ENCODE data around the gene RBBP8. TPM values are rescaled to one million over a fixed set of nuclear protein-coding genes. Genes with fewer than 3 reads are reported as not detected.

The RBBP8 gene
- total RNA-seq, 1 donor from 2014 or later: 64.8 TPM

- Histone ChIP-seq H3F3A (ENCODE audit: low read depth) (no peaks in the 10 kb centered on the region), H3K27me3 (no peaks in the 10 kb centered on the region), H3K9ac (no peak overlapping the region), H3K36me3 (peaks cover 17% of the 10 kb centered on the region), H3K4me1 (no peaks in the 10 kb centered on the region), H3K27ac (peak overlapping the region; percentile 38), H3K4me3 (no peak overlapping the region), H3K79me2 (ENCODE audit: low read depth) (peaks cover 31% of the 10 kb centered on the region), H4K20me1 (ENCODE audit: low read depth) (no peaks in the 10 kb centered on the region), H3K9me3 (ENCODE audit: low read depth) (no peaks in the 10 kb centered on the region), H2AFZ (replicated peaks) (no peak overlapping the region), H3K4me2 (no peak overlapping the region)
- Mint-ChIP-seq H3K36me3 (peaks cover 9% of the 10 kb centered on the region), H3K27me3 (ENCODE audit: insufficient read depth, low read depth) (no peaks in the 10 kb centered on the region), H3K9me3 (no peaks in the 10 kb centered on the region), H3K4me1 (peaks cover 3% of the 10 kb centered on the region), H3K4me3 (no peak overlapping the region), H3K27ac (no peak overlapping the region)
- TF ChIP-seq CTCF (IDR thresholded peaks at IDR 0.05) (no peak), EZH2phosphoT487 (IDR thresholded peaks at IDR 0.05) (no peak), EZH2 (IDR thresholded peaks at IDR 0.05) (no peak)
- DNase-seq (ENCODE audit: low spot score): no peak
Measured at GRCh38 chr18:22964722-22965121, 31.6 kb downstream of the RBBP8 start.

GRCh38 chr18:22971038-22971437, 37.9 kb downstream of the RBBP8 start:
- Mint-ChIP-seq H3K4me3 (no peak overlapping the region), H3K27me3 (ENCODE audit: insufficient read depth, low read depth) (no peaks in the 10 kb centered on the region), H3K4me1 (no peaks in the 10 kb centered on the region), H3K9me3 (no peaks in the 10 kb centered on the region), H3K36me3 (peaks cover 8% of the 10 kb centered on the region), H3K27ac (no peak overlapping the region)
- TF ChIP-seq EZH2phosphoT487 (IDR thresholded peaks at IDR 0.05) (no peak), CTCF (IDR thresholded peaks at IDR 0.05) (no peak), EZH2 (IDR thresholded peaks at IDR 0.05) (no peak)
- Histone ChIP-seq H3K4me2 (no peak overlapping the region), H3K4me3 (no peak overlapping the region), H3K27ac (no peak overlapping the region), H3K27me3 (no peaks in the 10 kb centered on the region), H3K36me3 (peaks cover 17% of the 10 kb centered on the region), H4K20me1 (ENCODE audit: low read depth) (no peaks in the 10 kb centered on the region), H3K4me1 (no peaks in the 10 kb centered on the region), H3F3A (ENCODE audit: low read depth) (peaks cover 3% of the 10 kb centered on the region), H2AFZ (replicated peaks) (no peak overlapping the region), H3K9ac (no peak overlapping the region), H3K9me3 (ENCODE audit: low read depth) (no peaks in the 10 kb centered on the region), H3K79me2 (ENCODE audit: low read depth) (peaks cover 10% of the 10 kb centered on the region)
- DNase-seq (ENCODE audit: low spot score): no peak

- TF ChIP-seq EZH2 (IDR thresholded peaks at IDR 0.05): no peak
- TF ChIP-seq EZH2phosphoT487 (IDR thresholded peaks at IDR 0.05): no peak
- no peak for TF ChIP-seq CTCF (IDR thresholded peaks at IDR 0.05)
- Histone ChIP-seq H3K27me3 (no peaks in the 10 kb centered on the region), H4K20me1 (ENCODE audit: low read depth) (no peaks in the 10 kb centered on the region), H3K79me2 (ENCODE audit: low read depth) (no peaks in the 10 kb centered on the region), H3K4me1 (no peaks in the 10 kb centered on the region), H3K4me3 (no peak overlapping the region), H3K9ac (no peak overlapping the region), H3K36me3 (peaks cover 28% of the 10 kb centered on the region), H3F3A (ENCODE audit: low read depth) (peaks cover 3% of the 10 kb centered on the region), H3K9me3 (ENCODE audit: low read depth) (no peaks in the 10 kb centered on the region), H3K4me2 (no peak overlapping the region), H2AFZ (replicated peaks) (no peak overlapping the region), H3K27ac (no peak overlapping the region)
- no peak overlapping the region for H3K27ac Mint-ChIP-seq
- no peak for DNase-seq (ENCODE audit: low spot score)
- no peaks in the 10 kb centered on the region for H3K27me3 Mint-ChIP-seq (ENCODE audit: insufficient read depth, low read depth)
- H3K36me3 Mint-ChIP-seq: peaks cover 6% of the 10 kb centered on the region
- peaks cover 5% of the 10 kb centered on the region for H3K4me1 Mint-ChIP-seq
- no peak overlapping the region for H3K4me3 Mint-ChIP-seq
- no peaks in the 10 kb centered on the region for H3K9me3 Mint-ChIP-seq
Measured at GRCh38 chr18:22974001-22974400, 40.9 kb downstream of the RBBP8 start.
